ENCODE measurements around the gene FOXN3. TPM values are rescaled to one million over a fixed set of nuclear protein-coding genes. Genes with fewer than 3 reads are reported as not detected.

Gene FOXN3
- total RNA-seq, 1 experiment from 2014 or later, result 125 TPM

DNA sequence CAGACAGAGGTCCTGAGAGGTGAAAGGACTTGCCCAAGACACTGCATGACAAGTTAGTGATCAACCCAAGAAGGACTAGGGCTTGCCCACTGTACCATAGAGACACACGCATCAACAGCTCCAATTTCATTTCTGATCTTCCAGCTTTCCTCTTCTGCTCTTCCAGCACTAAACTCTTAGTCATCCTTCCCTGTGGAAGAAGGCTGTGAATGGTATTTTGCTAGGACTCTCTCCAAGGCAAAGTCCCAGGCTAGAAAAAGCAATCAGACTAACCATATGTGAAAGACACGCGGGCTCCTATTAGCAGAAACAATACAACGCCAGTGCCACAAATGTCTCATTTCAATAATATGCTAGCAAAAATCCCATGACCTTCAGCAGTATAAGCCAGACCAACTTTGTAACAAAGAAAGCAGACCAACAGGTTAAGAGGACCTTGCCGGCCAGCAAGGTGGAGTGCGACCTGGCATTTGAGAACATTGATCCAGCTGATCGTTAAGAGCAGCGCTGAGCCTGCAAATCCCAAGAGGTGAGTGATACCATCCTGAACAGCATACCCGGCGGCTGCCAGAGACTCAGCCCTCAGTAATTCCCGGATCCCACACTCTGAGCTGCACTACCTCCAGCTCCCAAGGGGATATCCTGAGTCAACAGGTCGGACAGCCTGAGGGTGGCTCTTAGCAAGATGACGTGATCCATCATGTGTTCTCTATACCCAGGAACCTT lies 132.5 kb downstream of the FOXN3 start:
- Histone ChIP-seq H3K27ac (ENCODE audit: insufficient read length, low read depth, low read length) (no peak overlapping the region), H3K27me3 (ENCODE audit: insufficient read depth, low read length) (no peaks in the 10 kb centered on the region), H3K4me2 (ENCODE audit: insufficient read depth, insufficient read length, low read length) (no peak overlapping the region), H3K9me3 (ENCODE audit: control insufficient read depth, low read depth, low read length) (no peaks in the 10 kb centered on the region), H2AK5ac (ENCODE audit: insufficient read length, low read length) (no peak overlapping the region), H3K56ac (ENCODE audit: insufficient read length, low read depth, low read length) (no peak overlapping the region), H2BK15ac (ENCODE audit: low read depth, low read length) (0 out of 2 replicates have a peak overlapping the region, but pooled peaks have one; percentile 3), H2BK120ac (ENCODE audit: low read depth, low read length, poor library complexity, severe bottlenecking) (no peak overlapping the region), H3K4ac (ENCODE audit: low read depth, low read length) (no peak overlapping the region), H4K91ac (ENCODE audit: insufficient read length, low read depth, low read length) (no peak overlapping the region), H3K23me2 (ENCODE audit: insufficient read length, low read depth, low read length, poor library complexity, severe bottlenecking) (no peaks in the 10 kb centered on the region), H2BK20ac (ENCODE audit: low read depth, low read length, poor library complexity, severe bottlenecking) (no peak overlapping the region), H3K9ac (ENCODE audit: extremely low read depth, insufficient read length, low read length) (no peak overlapping the region), H4K5ac (ENCODE audit: insufficient read length, low read depth, low read length) (no peak overlapping the region), H4K20me1 (ENCODE audit: control insufficient read depth, insufficient read depth, insufficient read length) (no peaks in the 10 kb centered on the region), H2BK5ac (ENCODE audit: insufficient read length, low read length) (no peak overlapping the region), H3K23ac (ENCODE audit: insufficient read length, low read depth, low read length) (no peak overlapping the region), H3K79me2 (ENCODE audit: insufficient read depth, low read length) (peaks cover 15% of the 10 kb centered on the region; the same call in 1 of the 2 replicates), H3T11ph (ENCODE audit: low read length) (no peak overlapping the region), H2AFZ (ENCODE audit: low read length) (no peak overlapping the region), H2BK12ac (ENCODE audit: insufficient read length, low read depth, low read length) (no peak overlapping the region), H3K14ac (ENCODE audit: insufficient read depth, low read length) (no peak overlapping the region), H3K79me1 (ENCODE audit: insufficient read depth, low read depth, low read length, poor library complexity, severe bottlenecking) (no peaks in the 10 kb centered on the region), H4K8ac (replicated peaks; ENCODE audit: insufficient read length, low read depth, low read length) (no peak overlapping the region), H3K4me1 (ENCODE audit: insufficient read depth, low read length) (peaks cover 11% of the 10 kb centered on the region; the same call in 1 of the 2 replicates), H3K18ac (ENCODE audit: insufficient read length, low read depth, low read length) (no peak overlapping the region)
- Mint-ChIP-seq H3K36me3 (ENCODE audit: insufficient read depth in 1 of 3, low read depth in 3 of 3) (peaks cover 9 to 32% (median 14%) of the 10 kb centered on the region in 3 experiments), H3K27me3 (ENCODE audit: low read depth) (no peaks in the 10 kb centered on the region), H3K9me3 (no peaks in the 10 kb centered on the region), H3K4me1 (peaks cover 30 to 33% of the 10 kb centered on the region in 2 experiments), H3K27ac (peak overlapping the region; percentile 46 to 95 (median 85); a peak in 4 of 7 replicates), H3K4me3 (no peak overlapping the region)
- TF ChIP-seq CTCF (conservative IDR thresholded peaks at IDR 0.05), result no peak
- no peak for DNase-seq
- no CpG with 5 or more reads among the region's 13 CpGs for WGBS (ENCODE audit: extremely low coverage, insufficient read length, low lambda C conversion rate)
